AG20443 (cell line): ENCODE measurements around the gene ATXN2.
"Not testable (repeated sequence)": the region's sequence is repeated elsewhere in the genome, so short reads cannot be mapped to it uniquely, and the experiment has no call there.

Source experiments
- DNase-seq: peaks from one replicate; pipeline ENCODE4 v3.0.0; 2012; ENCODE audit warnings: low spot score, mixed read lengths

ATXN2 gene

DNA sequence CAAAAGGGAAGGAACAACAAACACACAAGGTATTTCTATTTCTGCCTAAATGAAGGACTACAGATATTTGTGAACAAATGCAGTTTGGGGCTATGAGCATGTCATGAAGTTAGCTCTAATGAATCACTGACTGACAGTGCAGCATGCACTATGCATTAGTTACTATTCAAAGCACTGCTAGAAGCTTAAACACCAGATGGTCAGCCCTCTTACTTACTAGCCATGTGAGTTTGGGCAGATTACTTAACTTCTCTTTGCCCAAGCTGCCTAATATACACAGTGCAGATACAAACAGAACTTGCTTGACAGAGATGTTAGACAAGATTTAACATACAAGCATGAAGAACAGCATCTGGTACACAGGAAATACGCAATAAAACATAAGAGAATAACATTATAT lies 96.0 kb downstream of the ATXN2 start:
- DNase-seq: no peak

- DNase-seq: no peak
Observed at GRCh38 chr12:111494676-111495075, 104.4 kb downstream of the ATXN2 start.

GRCh38 chr12:111492979-111493378 lies 106.1 kb downstream of the ATXN2 start:
- not testable (repeated sequence) for DNase-seq

GRCh38 chr12:111488798-111489197 lies 110.3 kb downstream of the ATXN2 start:
- no peak for DNase-seq

DNA sequence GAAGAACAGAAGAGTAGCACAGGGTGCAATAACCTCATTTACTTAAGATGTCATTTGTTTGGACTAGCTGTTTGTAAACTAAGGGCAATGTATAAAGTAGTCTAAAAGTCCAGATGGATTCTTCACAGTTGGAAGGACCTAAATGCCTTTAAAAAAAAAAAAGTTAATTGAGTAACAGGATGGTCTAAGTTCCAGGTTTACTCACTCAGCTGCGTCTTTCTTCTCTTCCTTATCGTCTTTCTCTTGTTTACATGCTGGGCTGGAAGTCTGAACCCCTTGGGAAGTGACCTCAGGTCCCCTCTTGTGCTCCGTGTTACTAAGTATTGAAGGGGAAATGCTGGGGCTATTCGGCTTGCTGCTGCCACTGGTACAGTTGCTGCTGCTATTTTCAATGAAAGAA lies 110.8 kb downstream of the ATXN2 start:
- DNase-seq: no peak

- DNase-seq: no peak
Observed at GRCh38 chr12:111482462-111482861, 116.7 kb downstream of the ATXN2 start.

DNA sequence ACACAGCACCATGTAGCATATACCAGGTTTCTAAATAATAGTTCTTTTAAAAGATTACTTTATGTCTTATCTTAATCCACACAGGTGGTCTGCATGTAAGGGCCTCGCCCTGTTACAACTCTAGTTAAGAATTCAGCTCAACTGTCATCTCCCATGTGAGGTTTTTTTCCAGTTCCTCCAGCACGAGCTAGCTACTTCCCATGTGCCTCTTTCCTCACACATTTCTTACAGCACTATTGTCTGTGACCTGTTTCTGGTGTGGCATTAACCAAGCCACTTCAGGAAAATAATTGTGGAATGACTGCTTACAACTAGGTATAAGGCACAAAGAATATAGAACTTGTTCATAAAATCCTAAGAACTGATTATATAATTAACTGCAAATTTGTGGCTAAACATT lies 127.9 kb downstream of the ATXN2 start:
- no peak for DNase-seq

GRCh38 chr12:111469401-111469800 lies 129.7 kb downstream of the ATXN2 start:
- DNase-seq: no peak

- DNase-seq: no peak
Observed at GRCh38 chr12:111467857-111468241, 131.3 kb downstream of the ATXN2 start.

DNA sequence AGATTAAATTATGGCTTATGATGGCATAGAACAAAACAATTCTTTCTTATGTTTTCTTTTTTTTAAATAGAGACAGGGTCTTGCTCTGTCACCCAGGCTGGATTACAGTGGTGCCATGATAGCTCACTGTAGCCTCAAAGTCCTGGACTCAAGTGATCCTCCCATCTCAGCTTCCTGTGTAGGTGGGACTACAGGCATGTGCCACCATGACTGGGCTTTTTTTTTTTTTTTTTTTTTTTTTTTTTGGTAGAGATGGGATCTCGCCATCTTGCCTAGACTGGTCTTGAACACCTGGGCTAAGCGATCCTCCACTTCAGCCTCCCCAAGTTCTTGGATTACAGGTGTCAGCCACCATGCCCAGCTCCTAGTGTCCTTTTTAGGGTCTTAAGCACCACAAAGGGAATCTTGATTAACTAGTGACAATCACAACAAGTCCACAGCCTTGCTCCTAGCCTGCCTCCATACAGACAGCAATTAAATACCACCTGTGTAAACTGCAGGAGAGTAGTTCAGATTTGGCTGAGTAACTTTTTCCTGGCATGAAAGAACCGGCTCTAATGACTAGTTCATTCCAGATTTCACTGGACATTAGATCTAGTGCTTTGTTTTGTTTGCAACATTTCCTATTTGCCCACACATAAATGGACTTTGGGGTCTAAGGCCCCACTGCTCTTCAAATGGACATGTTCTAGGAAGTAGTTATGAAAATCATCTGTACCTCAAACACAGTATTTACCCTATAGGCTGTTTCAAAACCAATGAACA lies 131.8 kb downstream of the ATXN2 start:
- DNase-seq: no peak

DNA sequence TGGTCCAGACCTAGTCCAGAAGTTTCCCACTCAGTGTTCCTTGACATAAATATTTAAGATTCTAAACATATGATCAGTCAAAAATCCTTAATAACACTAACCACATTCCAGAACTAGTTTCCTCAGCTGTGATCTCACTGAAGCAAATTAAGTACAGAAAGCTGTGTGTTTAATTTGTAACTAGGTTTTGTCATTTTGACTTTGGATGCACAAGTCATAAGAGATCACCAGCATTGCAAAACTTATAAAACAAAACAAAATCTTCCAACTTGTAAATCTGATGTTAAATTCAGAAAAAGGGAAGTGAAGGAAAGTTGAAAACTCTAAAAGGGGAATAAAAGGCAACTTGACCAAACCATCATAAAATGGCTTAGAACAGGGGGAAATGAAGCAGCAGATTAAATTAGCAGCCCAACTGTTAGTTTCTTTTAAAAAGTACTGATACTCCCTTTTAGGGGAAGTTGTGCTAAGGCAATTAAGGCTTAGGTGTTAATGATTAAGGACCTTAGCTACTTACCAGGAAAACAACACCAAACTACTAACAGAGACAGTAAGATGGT lies 136.8 kb downstream of the ATXN2 start:
- DNase-seq: peak; percentile 54

DNA sequence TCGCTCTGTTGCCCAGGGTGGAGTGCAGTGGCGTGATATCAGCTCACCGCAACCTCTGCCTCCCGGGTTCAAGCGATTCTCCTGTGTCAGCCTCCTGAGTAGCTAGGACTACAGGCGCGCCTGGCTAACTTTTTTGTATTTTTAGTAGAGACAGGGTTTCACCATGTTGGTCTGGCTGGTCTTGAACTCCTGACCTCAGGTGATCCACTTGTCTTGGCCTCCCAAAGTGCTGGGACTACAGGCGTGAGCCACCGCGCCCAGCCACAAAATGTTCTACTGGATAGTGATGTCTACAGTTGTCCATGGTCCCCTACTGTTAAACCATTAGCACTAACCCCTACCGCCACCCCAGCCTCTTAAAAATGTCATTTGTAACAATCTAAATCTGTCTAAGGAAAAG lies 139.0 kb downstream of the ATXN2 start:
- DNase-seq: not testable (repeated sequence)

DNA sequence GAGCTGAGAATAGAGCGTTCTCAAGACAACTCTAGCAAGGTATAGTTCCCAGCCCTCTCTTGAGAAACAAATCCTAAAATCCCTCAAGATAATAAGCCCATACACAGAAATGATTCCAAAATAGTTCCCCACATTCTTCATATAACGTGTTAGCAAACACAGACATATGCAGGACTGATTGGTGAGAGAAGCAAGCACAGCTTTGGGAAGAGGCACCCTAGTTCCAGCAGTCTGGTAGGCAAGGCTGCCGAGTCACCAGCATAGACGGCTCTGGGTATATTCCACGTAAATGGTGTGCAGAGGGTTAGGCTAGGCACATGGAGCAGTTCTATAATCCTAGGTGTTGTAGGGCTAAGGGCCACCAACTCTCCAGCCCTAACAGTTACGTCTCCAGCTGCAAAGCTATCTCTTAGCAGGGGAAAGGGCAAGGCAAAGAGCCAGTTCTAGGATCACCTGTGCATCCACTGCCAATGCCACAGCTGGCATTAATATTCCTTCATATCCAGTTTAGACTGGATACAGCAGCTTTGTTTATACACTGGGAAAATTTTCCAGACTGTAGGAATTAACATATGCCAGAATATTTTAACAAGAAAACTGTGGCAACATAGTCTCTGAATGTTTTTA lies 140.5 kb downstream of the ATXN2 start:
- no peak for DNase-seq

DNA sequence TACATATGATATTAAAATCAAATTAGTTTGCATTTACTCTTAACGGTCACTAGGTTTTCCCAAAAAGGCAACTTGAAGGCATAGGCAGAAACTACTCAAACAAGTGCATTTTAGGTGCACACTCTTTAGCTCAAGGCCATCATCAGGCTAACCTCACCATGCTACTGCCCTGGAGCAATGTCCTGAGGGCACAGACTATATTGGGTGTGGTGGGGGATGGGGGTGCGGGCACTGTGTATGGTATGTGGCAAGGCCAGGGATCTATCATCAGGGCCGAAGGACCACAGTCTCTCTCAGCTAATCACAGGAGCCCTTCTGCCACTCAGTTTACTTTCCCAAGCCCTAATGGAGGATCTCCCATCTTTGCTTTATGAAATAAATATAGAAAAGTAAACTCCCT lies 141.5 kb downstream of the ATXN2 start:
- DNase-seq: no peak

DNA sequence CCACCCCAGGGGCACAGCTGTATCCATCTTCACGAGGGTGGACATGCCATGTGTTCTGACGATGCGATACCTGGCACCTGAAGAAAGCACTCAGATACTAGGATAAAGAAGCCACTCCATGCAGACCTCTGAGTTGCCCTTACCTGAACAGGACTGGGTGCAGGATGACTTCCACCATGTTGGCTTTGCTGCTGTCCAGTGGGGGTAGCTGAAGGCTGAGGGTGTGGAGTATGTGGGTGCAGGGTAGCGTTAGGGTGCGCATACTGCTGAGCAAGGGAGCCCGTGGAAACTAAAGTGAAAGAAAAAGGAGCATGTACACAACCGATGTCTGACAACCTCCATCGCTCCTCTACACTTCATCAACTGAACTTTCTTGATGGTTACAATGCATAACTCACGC lies 142.0 kb downstream of the ATXN2 start:
- no peak for DNase-seq

DNA sequence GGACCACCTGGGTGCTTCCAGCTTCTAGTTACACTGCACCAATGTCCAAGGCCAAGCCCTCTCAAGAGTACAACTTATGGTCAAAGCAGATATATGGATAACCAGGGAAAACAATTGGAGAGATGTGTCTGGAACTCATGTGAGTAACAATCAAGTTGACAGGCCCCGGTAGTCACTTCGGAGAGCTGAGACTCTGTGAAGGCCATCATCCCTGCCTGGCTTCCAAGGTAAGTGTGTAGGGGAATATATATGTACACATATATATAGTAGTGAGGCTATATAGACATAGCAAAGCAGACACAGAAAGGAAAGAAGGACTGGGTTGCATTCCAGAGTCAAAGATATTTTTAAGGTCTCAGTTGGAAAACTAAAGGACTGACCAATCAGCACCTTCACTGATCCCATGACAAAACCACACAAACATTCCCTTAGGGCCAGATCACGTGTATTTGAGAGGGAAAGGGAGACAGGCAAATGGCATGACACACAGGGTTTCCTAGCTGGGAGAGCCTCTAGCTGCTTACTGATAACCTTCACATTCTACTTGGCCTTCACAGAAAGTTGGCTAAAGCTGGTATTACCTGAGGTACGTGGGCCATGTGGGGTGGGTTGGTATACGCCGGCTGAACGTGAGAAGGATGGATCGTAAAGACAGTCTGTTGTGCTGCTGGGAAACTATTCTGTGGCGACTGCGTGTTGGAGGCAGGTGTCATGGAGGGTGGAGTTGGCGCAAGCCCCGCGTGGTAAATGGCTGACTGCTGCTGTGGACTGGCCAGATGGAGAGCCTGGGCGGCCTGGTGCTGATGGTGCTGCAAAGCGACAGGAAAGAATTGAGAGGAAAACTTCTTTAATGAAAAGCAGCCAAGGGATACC lies 143.4 kb downstream of the ATXN2 start:
- peak; percentile 56 for DNase-seq

- no peak for DNase-seq
Observed at GRCh38 chr12:111454716-111455447, 144.2 kb downstream of the ATXN2 start.

- DNase-seq: no peak
Observed at GRCh38 chr12:111454311-111454710, 144.8 kb downstream of the ATXN2 start.

GRCh38 chr12:111453071-111453989 lies 145.8 kb downstream of the ATXN2 start:
- no peak for DNase-seq

- peak; percentile 57 for DNase-seq
Observed at GRCh38 chr12:111451649-111452129, 147.4 kb downstream of the ATXN2 start.

GRCh38 chr12:111451232-111451631 lies 147.9 kb downstream of the ATXN2 start:
- DNase-seq: no peak
